HTERT RPE-1 (cell line): Measurements from ENCODE around the gene MPL.

Source experiments
- in situ Hi-C: fragments of 300-500 bp; cut with MboI; formaldehyde crosslinking; loops from 4 replicates; pipeline ENCODE4 v1.14.3; 2020; ENCODE audit warnings: low sequenced_read_pairs

Gene MPL

GRCh38 chr1:43321331-43321891, 16.2 kb upstream of the MPL start:
- in situ Hi-C loops, result no loop called here

- in situ Hi-C loops, result no loop called here
Measured at GRCh38 chr1:43322506-43322905, 15.1 kb upstream of the MPL start.

- in situ Hi-C loops, result no loop called here
Measured at GRCh38 chr1:43324810-43325209, 12.8 kb upstream of the MPL start.

DNA sequence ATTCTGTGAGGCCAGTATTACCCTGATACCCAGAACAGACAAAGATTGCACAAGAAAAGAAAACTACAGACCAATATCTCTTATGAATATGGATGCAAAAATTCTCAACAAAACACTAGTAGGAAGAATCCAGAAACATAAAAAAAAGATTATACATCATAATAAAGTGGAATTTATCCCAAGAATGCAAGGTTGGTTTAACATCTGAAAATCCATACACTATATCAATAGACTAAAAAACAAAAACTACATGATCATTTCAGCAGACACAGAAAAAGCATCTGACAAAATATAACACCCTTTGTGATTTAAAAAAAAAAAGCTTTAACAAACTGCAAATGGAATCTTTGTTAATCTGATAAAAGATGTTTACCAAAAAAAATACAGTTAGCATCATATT, 12.2 kb upstream of the MPL start:
- in situ Hi-C loops, result no loop called here

- in situ Hi-C loops, result no loop called here
Measured at GRCh38 chr1:43327549-43328292, 9.9 kb upstream of the MPL start.

GRCh38 chr1:43329995-43330751, 7.4 kb upstream of the MPL start:
- in situ Hi-C loops, result no loop called here

GRCh38 chr1:43331688-43332087, 5.9 kb upstream of the MPL start:
- in situ Hi-C loops, result no loop called here

GRCh38 chr1:43334453-43335205, 3.0 kb upstream of the MPL start:
- in situ Hi-C loops, result no loop called here

GRCh38 chr1:43338001-43338400, 383 bp downstream of the MPL start:
- in situ Hi-C loops, result no loop called here

DNA sequence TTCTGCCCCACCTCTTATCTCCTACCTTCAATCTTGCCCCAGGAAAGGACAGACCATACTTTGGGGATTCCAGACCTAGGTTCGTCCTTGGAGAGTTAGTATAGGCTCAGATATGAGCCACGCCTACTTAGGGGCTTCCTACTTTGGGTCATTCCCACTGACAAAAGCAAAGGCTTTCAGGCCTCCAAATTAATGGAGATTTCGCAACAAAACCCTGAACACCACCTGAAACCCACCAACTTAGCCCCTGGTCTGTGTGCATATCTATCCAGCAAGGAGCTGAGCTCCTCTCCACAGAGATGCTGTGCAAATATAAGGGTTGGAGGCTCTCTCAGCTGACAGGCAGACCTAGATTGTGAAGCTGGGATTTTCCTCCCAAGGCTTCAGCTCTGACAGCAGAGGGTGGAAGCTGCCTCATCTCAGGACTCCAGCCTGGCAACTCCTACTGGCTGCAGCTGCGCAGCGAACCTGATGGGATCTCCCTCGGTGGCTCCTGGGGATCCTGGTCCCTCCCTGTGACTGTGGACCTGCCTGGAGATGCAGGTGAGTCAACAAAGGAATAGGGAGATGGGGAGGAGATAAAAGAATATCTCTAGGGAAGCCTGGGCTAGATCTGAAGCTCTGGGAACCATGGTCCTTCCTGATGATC, 2.1 kb downstream of the MPL start:
- in situ Hi-C loops, result no loop called here

GRCh38 chr1:43340559-43340958, 2.9 kb downstream of the MPL start:
- in situ Hi-C loops, result no loop called here

- in situ Hi-C loops, result no loop called here
Measured at GRCh38 chr1:43344267-43344850, 6.7 kb downstream of the MPL start.

DNA sequence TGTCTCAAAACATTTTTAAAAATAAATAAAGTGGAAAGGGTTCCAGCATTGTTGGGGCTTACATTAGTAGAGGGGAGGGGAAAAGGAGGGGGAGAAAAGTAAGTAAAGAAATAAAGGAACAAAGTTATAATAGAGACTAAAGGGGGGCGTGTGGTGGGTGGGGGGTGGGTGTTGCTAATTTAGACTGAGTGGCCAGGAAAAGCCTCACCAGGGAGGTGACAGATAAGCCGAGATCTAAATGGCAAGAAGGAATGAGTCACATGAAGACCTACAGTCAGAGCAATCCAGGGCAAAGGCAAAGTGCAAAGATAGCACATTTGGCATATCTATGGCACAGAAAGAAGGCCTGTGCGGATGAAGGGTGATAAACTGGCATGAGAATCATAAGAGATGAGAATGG, 7.5 kb downstream of the MPL start:
- in situ Hi-C loops, result no loop called here

GRCh38 chr1:43346636-43347035, 9.0 kb downstream of the MPL start:
- in situ Hi-C loops, result no loop called here

DNA sequence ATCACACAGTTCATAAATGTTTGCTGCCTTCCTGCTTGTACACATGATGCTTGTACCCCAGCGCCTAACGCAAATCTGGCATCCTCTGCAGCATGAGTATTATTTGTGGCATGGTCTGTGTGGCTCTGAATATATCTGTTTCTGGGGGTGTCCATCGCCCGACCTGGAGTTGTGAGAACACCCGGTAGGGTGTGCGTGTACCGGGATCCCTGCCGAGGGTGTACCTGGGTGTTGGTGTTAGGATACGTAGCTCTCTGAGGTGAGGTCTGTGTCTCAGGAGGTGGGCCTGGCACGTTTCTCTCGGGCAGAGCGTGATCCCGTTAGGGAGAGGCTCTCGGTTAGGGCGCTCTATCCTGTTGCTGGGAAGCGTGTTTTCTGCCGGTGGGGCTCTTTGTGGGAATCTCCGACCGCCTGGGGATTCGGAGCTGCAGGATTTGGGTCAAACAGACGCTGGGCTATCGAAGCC, 10.8 kb downstream of the MPL start:
- in situ Hi-C loops, result no loop called here

GRCh38 chr1:43348809-43349593, 11.4 kb downstream of the MPL start:
- in situ Hi-C loops, result no loop called here

GRCh38 chr1:43349594-43350306, 12.1 kb downstream of the MPL start:
- in situ Hi-C loops, result no loop called here

- in situ Hi-C loops, result no loop called here
Measured at GRCh38 chr1:43350976-43351375, 13.4 kb downstream of the MPL start.
